WI38 (cell line): Measurements from ENCODE around the gene RNF220.

ENCODE experiments used
- H3K4me3 ChIP-seq: 2 replicates; pipeline ENCODE4 v1.5.1; 2011; ENCODE audit warnings: low read depth, mild to moderate bottlenecking, control low read depth, low read length
- CTCF ChIP-seq: IDR thresholded peaks from 2 replicates; pipeline ENCODE4 v1.5.1; 2012; ENCODE audit warnings: low read depth, mild to moderate bottlenecking, control low read depth, low read length

The RNF220 gene

GRCh38 chr1:44598167-44598566 lies 193.1 kb downstream of the RNF220 start:
- TF ChIP-seq CTCF = no peak

GRCh38 chr1:44602634-44603628 lies 197.9 kb downstream of the RNF220 start:
- no peak for TF ChIP-seq CTCF
- no peak overlapping the region for H3K4me3 ChIP-seq

More at GRCh38 chr1:44598167-44598566, 193.1 kb downstream of the RNF220 start:
- no peak overlapping the region for H3K4me3 ChIP-seq

GRCh38 chr1:44603718-44604117 lies 198.7 kb downstream of the RNF220 start:
- no peak for TF ChIP-seq CTCF
- H3K4me3 ChIP-seq = no peak overlapping the region

GRCh38 chr1:44604157-44604955 lies 199.3 kb downstream of the RNF220 start:
- H3K4me3 ChIP-seq = no peak overlapping the region
- TF ChIP-seq CTCF = no peak

- TF ChIP-seq CTCF = no peak
- H3K4me3 ChIP-seq = no peak overlapping the region
Observed at GRCh38 chr1:44605914-44606615, 201.0 kb downstream of the RNF220 start.

- no peak overlapping the region for H3K4me3 ChIP-seq
- TF ChIP-seq CTCF = no peak
Observed at GRCh38 chr1:44606701-44607281, 201.7 kb downstream of the RNF220 start.
